Measurements from ENCODE around the gene CLPTM1L.

The CLPTM1L gene

GRCh38 chr5:1344975-1345838 lies at the start of gene CLPTM1L:
Gene CLPTM1L (minus strand): TSS chr5:1345099. CDS start chr5:1344841, 258 bp downstream.
- peak; percentile 85 for DNase-seq

- no peak for DNase-seq
Observed at GRCh38 chr5:1393571-1394501, 48.9 kb upstream of the CLPTM1L start.

GRCh38 chr5:1392801-1393565 lies 48.1 kb upstream of the CLPTM1L start:
- DNase-seq, result no peak

- no peak for DNase-seq
Observed at GRCh38 chr5:1392261-1392660, 47.4 kb upstream of the CLPTM1L start.

- no peak for DNase-seq
Observed at GRCh38 chr5:1391691-1392090, 46.8 kb upstream of the CLPTM1L start.

- no peak for DNase-seq
Observed at GRCh38 chr5:1390861-1391600, 46.1 kb upstream of the CLPTM1L start.

GRCh38 chr5:1390333-1390732 lies 45.4 kb upstream of the CLPTM1L start:
- DNase-seq, result no peak

GRCh38 chr5:1388383-1388967 lies 43.6 kb upstream of the CLPTM1L start:
- no peak for DNase-seq

- DNase-seq, result no peak
Observed at GRCh38 chr5:1387876-1388275, 43.0 kb upstream of the CLPTM1L start.

- no peak for DNase-seq
Observed at GRCh38 chr5:1387059-1387755, 42.3 kb upstream of the CLPTM1L start.

- peak; percentile 76 for DNase-seq
Observed at GRCh38 chr5:1386274-1386717, 41.4 kb upstream of the CLPTM1L start.

- peak; percentile 84 for DNase-seq
Observed at GRCh38 chr5:1385395-1386273, 40.7 kb upstream of the CLPTM1L start.

GRCh38 chr5:1384521-1384920 lies 39.6 kb upstream of the CLPTM1L start:
- DNase-seq, result no peak

GRCh38 chr5:1383886-1384401 lies 39.0 kb upstream of the CLPTM1L start:
- DNase-seq, result no peak

GRCh38 chr5:1383344-1383743 lies 38.4 kb upstream of the CLPTM1L start:
- DNase-seq, result no peak

- DNase-seq, result no peak
Observed at GRCh38 chr5:1382248-1382700, 37.4 kb upstream of the CLPTM1L start.

GRCh38 chr5:1381370-1382247 lies 36.7 kb upstream of the CLPTM1L start:
- DNase-seq, result no peak

- no peak for DNase-seq
Observed at GRCh38 chr5:1380910-1381309, 36.0 kb upstream of the CLPTM1L start.
